ENCODE results near the gene POLR3E.

The POLR3E gene

GRCh38 chr16:22312897-22313781 lies 15.9 kb downstream of the POLR3E start:
- intact Hi-C loops (cut with DNase I): no loop called here
- DNase-seq: peak in 4 of 42 donors; percentile 0 to 24 (median 4)

GRCh38 chr16:22313876-22314470 lies 16.8 kb downstream of the POLR3E start:
- intact Hi-C loops (cut with DNase I): no loop called here
- peak in 2 of 42 donors; percentile 8 to 19 for DNase-seq

GRCh38 chr16:22314661-22315626 lies 17.7 kb downstream of the POLR3E start:
- DNase-seq: peak in 3 of 42 donors; percentile 10 to 18 (median 10)

GRCh38 chr16:22315979-22316378 lies 18.8 kb downstream of the POLR3E start:
- intact Hi-C loops (cut with DNase I): no loop called here
- no peak for DNase-seq

More at GRCh38 chr16:22314661-22315626, 17.7 kb downstream of the POLR3E start:
- intact Hi-C loops (cut with DNase I): no loop called here

GRCh38 chr16:22316411-22316811 lies 19.2 kb downstream of the POLR3E start:
- intact Hi-C loops (cut with DNase I): no loop called here
- DNase-seq: peak in 1 of 42 donors; percentile 25

- DNase-seq: peak in 3 of 42 donors; percentile 10 to 26 (median 13)
- intact Hi-C loops (cut with DNase I): no loop called here
These were observed 19.9 kb downstream of the POLR3E start for GRCh38 chr16:22317001-22317530.

- DNase-seq: peak in 1 of 42 donors; percentile 22
- intact Hi-C loops (cut with DNase I): no loop called here
These were observed 20.4 kb downstream of the POLR3E start for GRCh38 chr16:22317625-22318024.

- intact Hi-C loops (cut with DNase I): no loop called here
- peak in 6 of 42 donors; percentile 15 to 56 (median 26) for DNase-seq
These were observed 21.6 kb downstream of the POLR3E start for GRCh38 chr16:22318690-22319358.

GRCh38 chr16:22320572-22321339 lies 23.5 kb downstream of the POLR3E start:
- peak in 1 of 42 donors; percentile 3 for DNase-seq
- intact Hi-C loops (cut with DNase I): no loop called here

- DNase-seq: peak; percentile 42 to 88 (median 72)
- intact Hi-C loops (cut with DNase I): no loop called here
These were observed 24.3 kb downstream of the POLR3E start for GRCh38 chr16:22321340-22322001.

- intact Hi-C loops (cut with DNase I): no loop called here
- DNase-seq: peak in 3 of 42 donors; percentile 9 to 15 (median 11)
These were observed 24.8 kb downstream of the POLR3E start for GRCh38 chr16:22322021-22322471.

GRCh38 chr16:22322741-22323140 lies 25.5 kb downstream of the POLR3E start:
- intact Hi-C loops (cut with DNase I): no loop called here
- DNase-seq: peak in 2 of 42 donors; percentile 6 to 27

- intact Hi-C loops (cut with DNase I): no loop called here
- peak in 4 of 42 donors; percentile 8 to 23 (median 12) for DNase-seq
These were observed 26.2 kb downstream of the POLR3E start for GRCh38 chr16:22323173-22323958.

- DNase-seq: peak in 3 of 42 donors; percentile 8 to 26 (median 8)
- intact Hi-C loops (cut with DNase I): no loop called here
These were observed 27.0 kb downstream of the POLR3E start for GRCh38 chr16:22323959-22324786.

Measured in head of caudate nucleus (tissue), 42 donors.